Calu3 (cell line): Measurements from ENCODE around the gene DHFR. TPM values are rescaled to one million over a fixed set of nuclear protein-coding genes. Genes with fewer than 3 reads are reported as not detected.

Source experiments
- BruUV-seq: library from RNA; stranded (reverse); fragments of 400-500 nt; replicated peaks from 2 replicates; lab custom pipeline; 2021; lab: Mats Ljungman, UMichigan
- CTCF ChIA-PET: fragments of 300-600 bp; sonication (Branson Sonifier 250); formaldehyde crosslinking; loops from one replicate; lab custom pipeline; 2022; ENCODE audit warnings: antibody characterized with exemption; lab: Charles Lee
- DNase-seq: peaks from one replicate; pipeline ENCODE4 v3.0.0; 2022
- H3K27ac Mint-ChIP-seq: one replicate; pipeline ENCODE4 v1.8.0; 2022; ENCODE audit warnings: mixed read lengths; ENCODE audit not compliant: unreplicated experiment
- H3K27me3 Mint-ChIP-seq: one replicate; pipeline ENCODE4 v1.8.0; 2022; ENCODE audit warnings: mixed read lengths; ENCODE audit not compliant: unreplicated experiment
- H3K36me3 Mint-ChIP-seq: one replicate; pipeline ENCODE4 v1.8.0; 2022; ENCODE audit warnings: mild to moderate bottlenecking, moderate library complexity, mixed read lengths; ENCODE audit not compliant: insufficient read depth, unreplicated experiment
- H3K4me1 Mint-ChIP-seq: one replicate; pipeline ENCODE4 v1.8.0; 2022; ENCODE audit warnings: mild to moderate bottlenecking, low read depth, mixed read lengths; ENCODE audit not compliant: unreplicated experiment
- H3K4me3 Mint-ChIP-seq: one replicate; pipeline ENCODE4 v1.8.0; 2022; ENCODE audit warnings: mild to moderate bottlenecking, low read depth, moderate library complexity, mixed read lengths; ENCODE audit not compliant: unreplicated experiment
- H3K9me3 Mint-ChIP-seq: one replicate; pipeline ENCODE4 v1.8.0; 2022; ENCODE audit warnings: low read depth, mixed read lengths; ENCODE audit not compliant: unreplicated experiment
- intact Hi-C: fragments of 100-400 bp; cut with micrococcal nuclease; formaldehyde crosslinking; loops from one replicate; pipeline ENCODE4 v1.10.0; 2022; ENCODE audit not compliant: unreplicated experiment
- total RNA-seq: library from RNA; stranded (reverse); gene quantifications from 2 replicates; pipeline ENCODE4 v1.2.3, GENCODE V29; 2022
- TF ChIP-seq, protein P1 (sequence below): fragments of 200-600 bp; IDR thresholded peaks from one replicate; pipeline ENCODE4 v1.8.0; 2022; ENCODE audit warnings: antibody characterized with exemption; ENCODE audit not compliant: unreplicated experiment

DHFR gene
- total RNA-seq, 1 experiment from 2014 or later, result 58.0 TPM

- TF ChIP-seq, protein P1, sequence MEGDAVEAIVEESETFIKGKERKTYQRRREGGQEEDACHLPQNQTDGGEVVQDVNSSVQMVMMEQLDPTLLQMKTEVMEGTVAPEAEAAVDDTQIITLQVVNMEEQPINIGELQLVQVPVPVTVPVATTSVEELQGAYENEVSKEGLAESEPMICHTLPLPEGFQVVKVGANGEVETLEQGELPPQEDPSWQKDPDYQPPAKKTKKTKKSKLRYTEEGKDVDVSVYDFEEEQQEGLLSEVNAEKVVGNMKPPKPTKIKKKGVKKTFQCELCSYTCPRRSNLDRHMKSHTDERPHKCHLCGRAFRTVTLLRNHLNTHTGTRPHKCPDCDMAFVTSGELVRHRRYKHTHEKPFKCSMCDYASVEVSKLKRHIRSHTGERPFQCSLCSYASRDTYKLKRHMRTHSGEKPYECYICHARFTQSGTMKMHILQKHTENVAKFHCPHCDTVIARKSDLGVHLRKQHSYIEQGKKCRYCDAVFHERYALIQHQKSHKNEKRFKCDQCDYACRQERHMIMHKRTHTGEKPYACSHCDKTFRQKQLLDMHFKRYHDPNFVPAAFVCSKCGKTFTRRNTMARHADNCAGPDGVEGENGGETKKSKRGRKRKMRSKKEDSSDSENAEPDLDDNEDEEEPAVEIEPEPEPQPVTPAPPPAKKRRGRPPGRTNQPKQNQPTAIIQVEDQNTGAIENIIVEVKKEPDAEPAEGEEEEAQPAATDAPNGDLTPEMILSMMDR, result no peak
- no peaks in the 10 kb centered on the region for H3K36me3 Mint-ChIP-seq
- no peak overlapping the region for H3K27ac Mint-ChIP-seq
- no peaks in the 10 kb centered on the region for H3K27me3 Mint-ChIP-seq
- CTCF ChIA-PET, result no interaction called here
- no peak for DNase-seq
- no peaks in the 10 kb centered on the region for H3K9me3 Mint-ChIP-seq
- no peak overlapping the region for H3K4me3 Mint-ChIP-seq
- no TSS peak for BruUV-seq
- peaks cover 6% of the 10 kb centered on the region for H3K4me1 Mint-ChIP-seq
- intact Hi-C loops, result no loop called here
Observed at GRCh38 chr5:80622756-80623155, 32.0 kb downstream of the DHFR start.

- DNase-seq, result no peak
- no peak overlapping the region for H3K4me3 Mint-ChIP-seq
- CTCF ChIA-PET, result no interaction called here
- BruUV-seq, result no TSS peak
- no peaks in the 10 kb centered on the region for H3K27me3 Mint-ChIP-seq
- peaks cover 6% of the 10 kb centered on the region for H3K4me1 Mint-ChIP-seq
- H3K9me3 Mint-ChIP-seq, result no peaks in the 10 kb centered on the region
- no peak overlapping the region for H3K27ac Mint-ChIP-seq
- TF ChIP-seq, protein P1, result no peak
- no peaks in the 10 kb centered on the region for H3K36me3 Mint-ChIP-seq
- intact Hi-C loops, result no loop called here
Observed at GRCh38 chr5:80620211-80620610, 34.6 kb downstream of the DHFR start.

GRCh38 chr5:80619086-80619485 lies 35.7 kb downstream of the DHFR start:
- TF ChIP-seq, protein P1, result no peak
- intact Hi-C loops, result no loop called here
- H3K27me3 Mint-ChIP-seq, result no peaks in the 10 kb centered on the region
- DNase-seq, result no peak
- no peaks in the 10 kb centered on the region for H3K9me3 Mint-ChIP-seq
- no TSS peak for BruUV-seq
- H3K27ac Mint-ChIP-seq, result no peak overlapping the region
- CTCF ChIA-PET, result no interaction called here
- no peak overlapping the region for H3K4me3 Mint-ChIP-seq
- peaks cover 6% of the 10 kb centered on the region for H3K4me1 Mint-ChIP-seq
- H3K36me3 Mint-ChIP-seq, result no peaks in the 10 kb centered on the region

DNA sequence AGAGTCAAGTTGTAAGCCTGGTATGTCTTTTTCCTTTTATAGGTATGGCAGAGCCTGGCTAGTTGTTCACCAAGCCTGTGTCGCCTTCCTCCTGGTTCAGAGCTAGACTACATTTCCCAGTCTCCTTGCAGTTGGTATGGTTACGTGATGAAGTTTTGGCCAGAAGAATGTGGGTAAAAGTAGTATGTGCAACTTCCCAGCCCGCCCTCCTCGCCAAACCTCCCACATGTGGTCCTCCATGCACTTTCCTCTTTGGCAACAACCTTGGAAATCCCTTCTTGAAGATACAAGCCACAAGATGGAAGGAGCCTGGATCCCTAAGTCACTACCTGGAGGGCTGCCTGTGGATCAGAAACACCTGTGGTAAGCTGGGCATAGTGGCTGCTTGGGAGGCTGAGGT lies 36.3 kb downstream of the DHFR start:
- intact Hi-C loops, result no loop called here
- Mint-ChIP-seq H3K4me3 (no peak overlapping the region), H3K27ac (no peak overlapping the region), H3K36me3 (no peaks in the 10 kb centered on the region), H3K4me1 (no peaks in the 10 kb centered on the region), H3K9me3 (no peaks in the 10 kb centered on the region), H3K27me3 (no peaks in the 10 kb centered on the region)
- DNase-seq, result no peak
- CTCF ChIA-PET, result no interaction called here
- TF ChIP-seq, protein P1, result no peak
- no TSS peak for BruUV-seq
